Heart right ventricle (tissue), 16 donors: ENCODE data around the gene CDH23. TPM values are rescaled to one million over a fixed set of nuclear protein-coding genes. Genes with fewer than 3 reads are reported as not detected.

ENCODE experiments used
- ATAC-seq, 8 donors: fragments of 200-7000 bp; cut with Tn5 transposase; one replicate each; pipeline ENCODE4 v1.9.1; 2020; ENCODE audit warnings: mild to moderate bottlenecking in 8 of 8, moderate library complexity in 8 of 8, moderate number of reproducible peaks in 1 of 8
- DNase-seq, 2 donors: peaks; one replicate each; pipeline ENCODE4 v3.0.0-alpha.2; 2020
- H3K27ac ChIP-seq, 10 donors: fragments of 200-600 bp; sonication (generic) in 2 of 10; one replicate each; pipeline versions ENCODE4 v1.5.0 to v1.8.0; 2020 to 2022; ENCODE audit warnings: mild to moderate bottlenecking in 3 of 10
- H3K27me3 ChIP-seq, 7 donors: fragments of 200-600 bp; one replicate each; pipeline ENCODE4 v1.8.0; 2021 to 2022; ENCODE audit warnings: mild to moderate bottlenecking in 2 of 7
- H3K36me3 ChIP-seq, 9 donors: fragments of 200-600 bp; sonication (generic) in 1 of 9; one replicate each; pipeline versions ENCODE4 v1.5.0 to v1.8.0; 2020 to 2022; ENCODE audit warnings: mild to moderate bottlenecking in 2 of 9
- H3K4me1 ChIP-seq, 9 donors: fragments of 200-600 bp; sonication (generic) in 1 of 9; one replicate each; pipeline versions ENCODE4 v1.5.0 to v1.8.0; 2020 to 2022; ENCODE audit warnings: mild to moderate bottlenecking in 4 of 9
- H3K4me3 ChIP-seq, 10 donors: fragments of 200-600 bp; sonication (generic) in 2 of 10; one replicate each; pipeline versions ENCODE4 v1.5.0 to v1.8.0; 2020 to 2022; ENCODE audit warnings: mild to moderate bottlenecking in 7 of 10, moderate library complexity in 2 of 10
- H3K9me3 ChIP-seq, 11 donors: fragments of 200-600 bp in 10 of 11; sonication (generic) in 2 of 11; one replicate each; pipeline versions ENCODE4 v1.5.0 to v1.8.0; 2013 to 2022; ENCODE audit warnings: mild to moderate bottlenecking in 2 of 11, control low read depth in 1 of 11, moderate library complexity in 1 of 11
- WGBS, 2 donors: extraction: QIAGEN DNeasy Blood & Tissue Kit; methylation state at CpG; one replicate each; pipeline ENCODE4 v1.1.7; 2013; ENCODE audit warnings: inconsistent platforms in 1 of 2; 5-methylcytosine and 5-hydroxymethylcytosine counted together
- intact Hi-C, 10 donors: fragments of 100-400 bp; cut with DNase I; formaldehyde crosslinking; loops; one replicate each; pipeline versions ENCODE4 v1.11.1 to v1.14.2; 2022
- polyA plus RNA-seq, 2 donors: library from polyadenylated mRNA; stranded (reverse); fragments of 200-250 nt; gene quantifications; one replicate each; pipeline ENCODE4 v1.2.3, GENCODE V29; 2013
- total RNA-seq, 10 donors: library from RNA; stranded (reverse); fragmentation: NEBNext Ultra II Directional in 3 of 10; extraction: Animal tissue kit (Norgen Biotek cat#: 25700) in 3 of 10; gene quantifications; one replicate each; pipeline versions ENCODE4 v1.2.1 to v1.2.4, GENCODE V29; 2021 to 2023
- TF ChIP-seq, protein P1 (sequence below), 9 donors: fragments of 200-600 bp; sonication (generic) in 2 of 9; IDR thresholded peaks; one replicate each; pipeline versions ENCODE4 v1.5.0 to v1.8.0; 2021 to 2022; ENCODE audit warnings: antibody characterized with exemption in 9 of 9, mild to moderate bottlenecking in 5 of 9, moderate library complexity in 1 of 9
- donor health status: Arrhythmogenic right ventricular cardiomyopathy.
- donor health status: ischemic (EF 13 %, LVEDD 7.1; RV severe dilation, severe dysfunction).
- donor health status: healthy with polysubstance abuse.
- donor health status: DM: no; HTN: yes; CAD: no.
- donor health status: DM: no; HTN: no; CAD: no.
- donor health status: ischemic (EF 25% LVEDD 6.9; RV normal size, moderate dysfunction).
- donor health status: ischemic (EF 25% LVEDD 5.7; RV mildly dilated, moderate dysfunction).
- donor health status: healthy.
- donor health status: DM: yes; HTN: yes; CAD: no.
- donor health status: Ischemic cardiomyopathy.
- donor health status: ischemic (EF 35%, LVEDD 5.7; RV mildly dilated, moderate dysfunction).
- donor health status: nonischemic (EF 11% LVEDD 7.7; RV severe dilation, severe dysfunction).
- donor health status: DM: yes; HTN: yes; CAD: no.
- donor health status: PGD.
- donor health status: ischemic (EF 29% LVEDD 5.4; RV normal size, mild dysfunction).
- donor health status: nonischemic (EF 23%, LVEDD 6.1; RV moderate dilation, normal function).

CDH23 gene
- total and polyA plus RNA-seq, 12 donors, result 1.1 to 7.7 (median 4.6) TPM

DNA sequence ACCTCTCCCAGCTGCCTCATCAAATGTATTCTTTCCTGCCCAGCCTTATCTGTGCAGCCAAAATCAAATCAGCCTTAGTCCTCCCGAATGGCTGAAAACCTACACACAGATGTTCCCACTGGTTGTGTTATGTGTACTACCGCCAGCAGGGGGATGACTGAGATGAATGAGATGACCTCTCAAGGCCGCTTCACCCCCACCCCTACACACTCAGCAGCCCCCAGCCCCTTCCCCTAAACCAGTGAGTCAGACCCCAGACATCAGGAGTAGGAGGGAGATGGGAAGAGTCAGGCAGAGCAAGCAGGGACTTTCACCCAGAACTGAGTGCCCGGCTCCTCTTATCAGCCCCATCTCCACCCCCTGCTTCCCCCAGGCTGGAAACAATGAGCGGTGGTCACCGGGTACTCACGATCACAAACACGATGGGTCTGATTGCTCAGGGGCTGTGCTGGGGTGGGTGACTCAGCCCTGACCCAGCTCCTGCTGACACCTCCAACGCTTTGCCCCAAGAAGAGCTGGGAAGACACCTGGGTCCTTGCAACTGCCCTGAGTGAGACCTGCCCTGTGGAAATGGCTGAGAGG, 329.4 kb downstream of the CDH23 start:
- Histone ChIP-seq H3K4me3 (no peak overlapping the region), H3K27ac (peak overlapping the region in 5 of 10 donors; percentile 78 to 93 (median 84)), H3K36me3 (no peaks in the 10 kb centered on the region), H3K9me3 (no peaks in the 10 kb centered on the region), H3K27me3 (no peaks in the 10 kb centered on the region), H3K4me1 (peaks cover 13 to 55% (median 44%) of the 10 kb centered on the region in 9 donors)
- ATAC-seq (no peak), DNase-seq (no peak)
- TF ChIP-seq, protein P1, sequence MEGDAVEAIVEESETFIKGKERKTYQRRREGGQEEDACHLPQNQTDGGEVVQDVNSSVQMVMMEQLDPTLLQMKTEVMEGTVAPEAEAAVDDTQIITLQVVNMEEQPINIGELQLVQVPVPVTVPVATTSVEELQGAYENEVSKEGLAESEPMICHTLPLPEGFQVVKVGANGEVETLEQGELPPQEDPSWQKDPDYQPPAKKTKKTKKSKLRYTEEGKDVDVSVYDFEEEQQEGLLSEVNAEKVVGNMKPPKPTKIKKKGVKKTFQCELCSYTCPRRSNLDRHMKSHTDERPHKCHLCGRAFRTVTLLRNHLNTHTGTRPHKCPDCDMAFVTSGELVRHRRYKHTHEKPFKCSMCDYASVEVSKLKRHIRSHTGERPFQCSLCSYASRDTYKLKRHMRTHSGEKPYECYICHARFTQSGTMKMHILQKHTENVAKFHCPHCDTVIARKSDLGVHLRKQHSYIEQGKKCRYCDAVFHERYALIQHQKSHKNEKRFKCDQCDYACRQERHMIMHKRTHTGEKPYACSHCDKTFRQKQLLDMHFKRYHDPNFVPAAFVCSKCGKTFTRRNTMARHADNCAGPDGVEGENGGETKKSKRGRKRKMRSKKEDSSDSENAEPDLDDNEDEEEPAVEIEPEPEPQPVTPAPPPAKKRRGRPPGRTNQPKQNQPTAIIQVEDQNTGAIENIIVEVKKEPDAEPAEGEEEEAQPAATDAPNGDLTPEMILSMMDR (IDR thresholded peaks at IDR 0.05), result peak in 6 of 9 donors; percentile 14 to 44 (median 26)
- WGBS, 2 donors, result 65 to 66% methylated on average over 9 of the region's 9 CpGs
- intact Hi-C loops, result loop anchor here in 6 of 10 donors (5.0 kb wide), 1 partner anchor 46 kb away; the partner anchor contains the start of gene VSIR (in 6 of the 6)

- intact Hi-C loops, result loop anchor here in 6 of 10 donors (5.0 kb wide), 1 partner anchor 46 kb away; the partner anchor contains the start of gene VSIR (in 6 of the 6)
- 87 to 91% methylated on average over 11 of the region's 11 CpGs for WGBS, 2 donors
- Histone ChIP-seq H3K9me3 (no peaks in the 10 kb centered on the region), H3K4me3 (no peak overlapping the region), H3K4me1 (peaks cover 13 to 56% (median 44%) of the 10 kb centered on the region in 9 donors), H3K27ac (peak overlapping the region in 7 of 10 donors; percentile 74 to 93 (median 82)), H3K27me3 (no peaks in the 10 kb centered on the region), H3K36me3 (no peaks in the 10 kb centered on the region)
- TF ChIP-seq, protein P1 (IDR thresholded peaks at IDR 0.05), result no peak
- DNase-seq (no peak), ATAC-seq (no peak)
Observed at GRCh38 chr10:71726580-71727104, 329.9 kb downstream of the CDH23 start.

DNA sequence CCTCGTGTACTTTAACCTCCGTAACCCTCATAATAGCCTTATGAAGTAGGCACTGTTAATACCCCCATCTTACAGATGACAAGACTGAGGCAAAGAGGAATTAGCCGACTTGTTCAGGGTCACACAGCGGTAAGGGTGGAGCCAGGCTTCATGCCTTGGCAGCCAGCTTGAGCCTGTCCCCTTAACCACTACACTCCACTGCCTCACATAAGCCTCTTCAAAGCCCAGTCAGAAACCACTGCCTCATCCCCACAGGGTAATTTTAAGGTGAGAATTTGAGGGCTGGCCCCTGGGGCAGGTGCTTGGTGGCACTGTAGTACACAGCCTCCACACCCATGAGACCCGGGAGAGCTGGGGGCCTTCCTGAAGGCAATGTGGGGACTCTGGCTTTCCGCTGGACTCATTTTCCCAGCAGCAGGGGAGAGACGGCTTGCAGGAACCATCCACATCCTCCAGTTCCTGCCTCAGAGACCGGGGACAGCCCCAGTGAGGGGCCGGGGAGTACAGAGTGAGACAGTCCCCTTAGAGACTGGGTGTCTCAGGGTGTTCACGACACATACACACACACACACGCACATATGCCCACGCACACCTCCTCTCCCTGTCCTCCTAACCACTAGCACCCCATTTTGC, 330.5 kb downstream of the CDH23 start:
- no peak for DNase-seq
- H3K36me3 ChIP-seq, result no peaks in the 10 kb centered on the region
- H3K9me3 ChIP-seq, result no peaks in the 10 kb centered on the region
- peaks cover 13 to 59% (median 44%) of the 10 kb centered on the region in 9 donors for H3K4me1 ChIP-seq
- peak overlapping the region; percentile 39 to 93 (median 77) for H3K27ac ChIP-seq
- TF ChIP-seq, protein P1 (IDR thresholded peaks at IDR 0.05), result no peak
- ATAC-seq, result peak in 6 of 8 donors; percentile 4 to 27 (median 13)
- intact Hi-C loops, result loop anchor here in 6 of 10 donors (5.0 kb wide), 1 partner anchor 45 kb away; the partner anchor contains the start of gene VSIR (in 6 of the 6)
- peak overlapping the region in 1 of 10 donors; percentile 2 for H3K4me3 ChIP-seq
- WGBS, 2 donors, result 63 to 75% methylated on average over 12 of the region's 12 CpGs
- no peaks in the 10 kb centered on the region for H3K27me3 ChIP-seq
